ENCODE results near the gene TRAPPC4.
"Not testable (repeated sequence)": the region's sequence is repeated elsewhere in the genome, so short reads cannot be mapped to it uniquely, and the experiment has no call there.

TRAPPC4 gene, protein sequence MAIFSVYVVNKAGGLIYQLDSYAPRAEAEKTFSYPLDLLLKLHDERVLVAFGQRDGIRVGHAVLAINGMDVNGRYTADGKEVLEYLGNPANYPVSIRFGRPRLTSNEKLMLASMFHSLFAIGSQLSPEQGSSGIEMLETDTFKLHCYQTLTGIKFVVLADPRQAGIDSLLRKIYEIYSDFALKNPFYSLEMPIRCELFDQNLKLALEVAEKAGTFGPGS

GRCh38 chr11:119018074-119018938 is at the start of gene TRAPPC4, which contains the start of gene RPS25:
Gene TRAPPC4 (plus strand): TSS chr11:119018766. CDS start chr11:119018796, 30 bp downstream.
Gene RPS25 (minus strand): TSS chr11:119018343. CDS start chr11:119018284, 59 bp downstream.
- DNase-seq (ENCODE audit: low read depth): peak; percentile 96

DNA sequence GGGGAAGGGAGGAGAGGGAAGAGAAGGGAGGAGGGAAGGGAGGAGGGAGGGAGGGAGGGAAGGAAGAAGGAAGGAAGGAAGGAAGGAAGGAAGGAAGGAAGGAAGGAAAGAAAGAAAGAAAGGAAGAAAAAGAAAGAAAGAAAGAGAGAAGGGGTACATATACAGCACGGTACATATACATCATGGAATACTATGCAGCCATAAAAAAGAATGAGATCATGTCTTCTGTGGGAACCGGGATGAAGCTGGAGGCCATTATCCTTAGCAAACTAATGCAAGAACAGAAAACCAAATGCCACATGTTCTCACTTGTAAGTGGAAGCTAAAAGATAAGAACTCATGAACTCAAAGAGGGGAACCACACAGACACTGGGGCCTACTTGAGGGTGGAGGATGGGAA is 49.1 kb upstream of the TRAPPC4 start:
- not testable (repeated sequence) for DNase-seq (ENCODE audit: low read depth)

DNA sequence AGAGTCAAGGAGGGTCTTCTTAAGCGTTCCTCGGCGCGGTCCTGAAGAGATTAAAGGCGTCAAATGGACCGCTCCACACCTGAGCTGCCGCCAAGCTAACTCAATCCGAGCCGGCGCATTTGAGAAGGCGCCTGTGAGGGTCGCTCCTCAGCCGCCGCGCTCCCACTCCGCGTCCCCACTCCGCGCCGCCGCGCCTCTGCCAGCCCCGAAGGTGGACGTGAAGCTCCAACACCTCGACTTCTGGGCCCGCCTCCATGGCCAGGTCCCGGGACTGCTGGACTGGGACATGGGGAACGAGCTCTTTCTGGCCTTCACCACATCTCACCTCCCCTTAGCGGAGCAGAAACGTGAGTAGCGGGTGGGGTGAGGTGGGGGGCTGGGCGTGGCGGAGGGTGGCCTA is 46.9 kb upstream of the TRAPPC4 start, which contains the start of gene FOXR1:
Gene FOXR1, plus strand, starts transcription at position 116 of the 400 bp plus-strand sequence. Its CDS starts 171 bp downstream, at position 287.
- no peak for DNase-seq (ENCODE audit: low read depth)

DNA sequence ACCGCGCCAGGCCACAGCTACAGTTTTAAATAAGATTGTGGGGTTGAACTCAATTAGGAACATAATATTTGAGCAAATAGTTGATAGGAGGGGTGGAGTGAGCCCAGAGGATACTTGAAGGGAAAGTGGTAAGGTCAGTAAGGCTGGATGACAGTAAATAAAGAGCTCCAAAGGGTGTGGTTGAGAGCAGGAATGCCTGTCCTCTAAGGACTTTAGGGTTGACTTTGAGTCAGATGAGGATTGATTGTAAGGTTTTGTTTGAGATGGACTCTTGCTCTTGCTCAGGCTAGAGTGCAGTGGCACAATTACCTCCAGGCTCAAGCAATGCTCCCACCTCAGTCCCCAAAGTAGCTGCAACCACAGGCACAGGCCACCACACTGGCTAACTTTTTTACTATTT is 44.6 kb upstream of the TRAPPC4 start:
- no peak for DNase-seq (ENCODE audit: low read depth)

DNA sequence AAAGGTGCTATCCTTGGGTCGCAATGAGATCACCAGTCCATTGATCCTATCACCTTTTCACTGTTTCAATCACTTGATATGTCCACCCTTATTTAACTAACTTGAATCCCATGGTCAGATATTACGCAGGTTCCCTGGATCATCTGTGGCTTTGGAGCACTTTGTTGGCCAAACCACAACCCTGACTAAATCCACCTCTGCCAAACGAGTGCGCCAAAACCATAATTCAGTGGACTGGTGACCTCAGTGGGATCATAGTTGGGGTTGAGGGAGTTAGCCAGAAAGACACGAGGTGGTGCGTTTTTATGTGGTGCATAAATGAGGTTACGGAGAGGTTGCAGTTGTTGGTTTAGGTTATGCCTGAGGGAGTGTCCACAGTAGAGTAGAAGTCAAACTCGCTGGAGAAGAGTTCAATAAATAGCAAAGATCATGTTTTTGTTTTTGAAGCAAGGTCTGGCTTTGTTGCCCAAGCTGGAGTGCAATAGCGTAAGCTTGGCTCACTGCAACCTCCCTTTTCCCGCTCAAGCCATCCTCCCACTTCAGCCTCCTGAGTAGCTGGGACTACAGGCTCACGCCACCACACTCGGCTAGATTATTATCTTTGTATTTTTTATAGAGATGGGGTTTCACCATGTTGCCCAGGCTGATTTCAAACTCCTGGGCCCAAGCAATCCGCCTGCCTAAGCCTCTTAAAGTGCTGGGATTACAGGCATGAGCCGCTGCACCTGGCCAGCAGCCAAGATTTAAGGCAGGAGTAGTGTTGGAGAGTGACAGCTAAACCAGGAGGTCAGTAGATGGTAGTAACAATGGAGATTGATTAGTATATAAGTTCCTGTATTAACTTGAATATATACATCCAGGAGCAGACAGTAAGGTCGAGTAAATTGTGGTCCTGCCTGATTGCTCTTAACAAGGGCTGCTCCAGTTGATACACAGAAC is 42.5 kb upstream of the TRAPPC4 start:
- DNase-seq (ENCODE audit: low read depth): no peak

DNA sequence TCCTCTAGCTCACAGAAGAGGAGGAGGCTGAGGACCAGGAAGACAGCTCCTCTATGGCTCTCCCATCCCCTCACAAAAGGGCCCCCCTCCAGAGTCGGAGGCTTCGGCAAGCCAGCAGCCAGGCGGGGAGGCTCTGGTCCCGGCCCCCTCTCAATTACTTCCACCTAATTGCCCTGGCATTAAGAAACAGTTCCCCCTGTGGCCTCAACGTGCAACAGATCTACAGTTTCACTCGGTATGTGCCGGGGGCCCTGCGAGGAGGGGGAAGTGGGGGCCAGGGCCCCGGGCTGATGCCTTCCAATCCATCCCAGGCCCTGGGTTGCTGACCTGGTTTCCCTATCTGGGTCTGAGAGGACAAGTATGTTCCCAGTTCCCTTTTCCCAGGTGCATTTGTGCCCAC is 39.1 kb upstream of the TRAPPC4 start:
- no peak for DNase-seq (ENCODE audit: low read depth)

DNA sequence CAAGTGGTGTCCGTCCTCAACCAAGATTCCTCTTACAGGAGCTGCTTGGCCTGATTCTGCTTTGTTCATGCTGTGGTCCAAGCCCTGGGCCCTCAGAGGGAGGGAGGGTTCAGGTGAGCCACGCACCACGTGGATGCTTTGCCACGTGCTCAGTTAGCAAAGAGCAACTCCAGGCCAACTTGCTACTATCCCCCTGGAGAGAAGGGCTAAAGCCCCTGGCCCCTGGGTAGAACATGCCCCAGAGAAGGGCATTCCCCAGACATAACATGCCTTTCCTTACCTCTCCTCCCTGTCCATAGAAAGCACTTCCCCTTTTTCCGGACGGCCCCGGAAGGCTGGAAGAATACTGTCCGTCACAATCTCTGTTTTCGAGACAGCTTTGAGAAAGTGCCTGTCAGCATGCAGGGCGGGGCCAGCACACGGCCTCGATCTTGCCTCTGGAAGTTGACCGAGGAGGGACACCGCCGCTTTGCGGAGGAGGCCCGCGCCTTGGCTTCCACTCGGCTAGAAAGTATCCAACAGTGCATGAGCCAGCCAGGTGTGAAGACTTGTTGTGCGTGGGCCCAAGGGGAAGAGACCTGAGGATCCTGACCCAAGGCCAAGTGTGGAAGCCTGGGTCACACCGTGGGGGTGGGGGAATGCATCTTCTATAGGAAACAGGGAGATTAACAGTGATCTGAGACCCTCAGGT is 38.2 kb upstream of the TRAPPC4 start:
- no peak for DNase-seq (ENCODE audit: low read depth)

GRCh38 chr11:118984337-118984736 is 34.2 kb upstream of the TRAPPC4 start:
- DNase-seq (ENCODE audit: low read depth): not testable (repeated sequence)

GRCh38 chr11:118984825-118985224 is 33.7 kb upstream of the TRAPPC4 start:
- DNase-seq (ENCODE audit: low read depth): no peak

DNA sequence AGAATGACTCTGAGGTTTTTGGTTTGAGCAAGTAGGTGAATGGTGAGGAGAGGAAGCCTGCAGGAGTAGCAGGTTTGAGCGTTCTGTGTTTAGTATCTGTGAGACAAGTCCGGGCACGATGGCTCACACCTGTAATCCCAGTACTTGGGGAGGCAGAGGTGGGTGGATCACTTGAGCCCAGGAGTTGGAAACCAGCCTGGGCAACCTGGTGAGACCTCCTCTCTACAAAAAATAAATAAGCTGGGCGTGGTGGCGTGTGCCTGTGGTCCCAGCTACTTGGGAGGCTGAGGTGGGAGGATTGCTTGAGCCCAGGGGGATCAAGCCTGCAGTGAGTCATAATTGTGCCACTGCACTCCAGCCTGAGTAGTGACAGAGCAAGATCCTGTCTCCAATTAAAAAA is 30.3 kb upstream of the TRAPPC4 start:
- no peak for DNase-seq (ENCODE audit: low read depth)

DNA sequence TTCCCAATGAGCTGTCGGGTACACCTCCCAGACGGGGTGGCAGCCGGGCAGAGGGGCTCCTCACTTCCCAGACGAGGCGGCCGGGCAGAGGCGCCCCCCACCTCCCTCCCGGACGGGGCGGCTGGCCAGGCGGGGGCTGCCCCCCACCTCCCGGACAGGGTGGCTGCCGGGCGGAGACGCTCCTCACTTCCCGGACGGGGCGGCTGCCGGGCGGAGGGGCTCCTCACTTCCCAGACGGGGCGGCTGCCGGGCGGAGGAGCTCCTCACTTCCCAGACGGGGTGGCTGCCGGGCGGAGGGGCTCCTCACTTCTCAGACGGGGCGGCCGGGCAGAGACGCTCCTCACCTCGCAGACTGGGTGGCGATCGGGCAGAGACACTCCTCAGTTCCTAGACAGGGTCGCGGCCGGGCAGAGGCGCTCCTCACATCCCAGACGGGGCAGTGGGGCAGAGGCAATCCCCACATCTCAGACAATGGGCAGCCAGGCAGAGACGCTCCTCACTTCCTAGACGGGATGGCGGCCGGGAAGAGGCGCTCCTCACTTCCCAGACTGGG is 27.0 kb upstream of the TRAPPC4 start:
- not testable (repeated sequence) for DNase-seq (ENCODE audit: low read depth)

DNA sequence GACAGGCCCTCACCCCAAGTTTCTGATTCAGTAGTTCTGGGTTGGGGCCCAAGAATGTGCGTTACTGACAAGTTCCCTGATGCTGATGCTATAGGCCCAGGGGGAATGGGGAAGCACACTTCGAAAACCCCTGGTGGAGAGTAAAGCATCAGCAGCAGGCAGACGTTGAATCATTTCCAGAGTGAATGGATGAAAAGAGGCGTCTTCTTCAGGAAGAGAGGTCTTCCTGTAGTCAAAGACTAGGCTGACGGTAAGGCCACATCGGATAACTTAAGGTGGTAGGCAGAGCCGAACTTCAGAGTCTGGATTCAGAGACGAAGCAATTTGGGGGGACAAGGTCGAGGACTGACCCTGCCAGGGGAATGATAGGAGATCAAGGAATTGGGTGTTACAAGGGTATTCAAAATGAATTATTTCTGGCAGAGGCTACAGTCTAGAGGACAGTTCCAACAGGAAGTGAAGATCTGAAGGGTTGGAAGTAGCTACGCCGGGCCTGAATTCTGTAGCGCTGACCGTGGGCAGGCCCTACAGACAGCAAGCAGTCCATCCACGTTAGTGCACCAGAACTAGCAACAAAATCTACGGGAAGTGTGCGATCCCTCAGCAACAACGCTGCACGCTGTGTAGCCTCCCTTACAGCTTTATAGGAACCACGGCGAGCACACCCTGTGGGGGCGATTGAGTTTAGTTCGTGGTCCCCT is 21.5 kb upstream of the TRAPPC4 start:
- no peak for DNase-seq (ENCODE audit: low read depth)

GRCh38 chr11:118997627-118998387 is 20.8 kb upstream of the TRAPPC4 start, which contains the start of gene CENATAC:
Gene CENATAC (plus strand): TSS chr11:118998138. CDS start chr11:118998198, 60 bp downstream.
- peak; percentile 75 for DNase-seq (ENCODE audit: low read depth)

DNA sequence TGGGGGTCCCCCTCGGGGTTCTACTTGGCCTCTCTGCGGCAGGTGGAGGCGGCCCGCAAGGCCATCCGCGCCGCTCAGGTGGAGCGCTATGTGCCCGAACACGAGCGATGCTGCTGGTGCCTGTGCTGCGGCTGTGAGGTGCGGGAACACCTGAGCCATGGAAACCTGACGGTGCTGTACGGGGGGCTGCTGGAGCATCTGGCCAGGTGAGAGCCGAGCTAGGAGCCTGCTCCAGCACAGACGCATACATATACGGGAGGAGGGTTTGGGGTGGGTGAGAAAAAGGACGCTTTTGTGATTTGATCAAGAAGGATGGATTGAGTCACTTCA is 20.2 kb upstream of the TRAPPC4 start:
- DNase-seq (ENCODE audit: low read depth): no peak

DNA sequence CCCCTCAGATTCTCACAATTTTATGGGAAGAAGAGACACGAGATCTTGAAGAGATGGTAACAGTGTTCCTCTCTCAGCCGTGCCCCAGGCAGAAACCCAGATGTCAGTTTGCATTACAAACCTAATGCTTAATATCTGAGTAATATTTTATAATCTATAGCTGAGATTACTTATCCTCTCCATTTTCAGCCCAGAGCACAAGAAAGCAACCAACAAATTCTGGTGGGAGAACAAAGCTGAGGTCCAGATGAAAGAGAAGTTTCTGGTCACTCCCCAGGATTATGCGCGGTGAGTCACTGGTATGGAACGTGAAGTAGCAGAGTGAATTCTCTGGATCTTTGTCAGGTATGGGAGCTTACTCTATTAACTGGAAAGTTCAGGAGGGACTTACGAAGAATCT is 19.7 kb upstream of the TRAPPC4 start:
- peak; percentile 89 for DNase-seq (ENCODE audit: low read depth)

DNA sequence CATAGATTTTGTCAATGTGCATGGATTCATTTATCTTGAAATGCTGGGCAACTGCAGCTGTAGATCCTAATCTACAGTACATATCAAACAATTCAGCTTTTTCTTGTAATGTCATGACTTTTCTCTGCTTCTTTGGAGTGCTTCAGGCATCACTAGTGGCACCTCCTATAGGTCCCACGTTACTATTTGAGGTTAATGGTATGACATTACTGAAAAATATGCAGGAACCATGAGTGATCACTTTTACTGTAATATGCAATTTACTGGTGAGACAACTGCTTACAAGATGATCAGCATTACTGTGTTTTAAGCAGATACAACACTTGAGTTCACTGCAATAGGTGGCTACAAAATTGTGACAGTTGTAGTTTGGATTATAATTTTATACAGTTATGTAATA is 17.7 kb upstream of the TRAPPC4 start:
- peak; percentile 59 for DNase-seq (ENCODE audit: low read depth)

DNA sequence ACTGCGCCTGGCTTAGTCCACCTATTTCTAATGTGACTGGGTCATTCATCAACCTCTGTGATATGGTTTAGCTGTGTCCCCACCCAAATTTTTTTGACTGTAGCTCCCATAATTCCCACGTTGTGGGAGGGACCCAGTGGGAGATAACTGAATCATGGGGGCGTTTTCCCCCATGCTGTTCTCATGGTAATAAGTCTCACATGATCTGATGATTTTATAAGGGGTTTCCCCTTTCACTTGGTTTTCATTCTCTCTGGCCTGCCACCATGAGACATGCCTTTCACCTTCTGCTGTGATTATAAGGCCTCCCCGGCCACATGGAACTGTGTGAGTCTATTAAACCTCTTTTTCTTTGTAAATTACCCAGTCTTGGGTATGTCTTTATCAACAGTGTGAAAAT is 11.9 kb upstream of the TRAPPC4 start:
- DNase-seq (ENCODE audit: low read depth): no peak

DNA sequence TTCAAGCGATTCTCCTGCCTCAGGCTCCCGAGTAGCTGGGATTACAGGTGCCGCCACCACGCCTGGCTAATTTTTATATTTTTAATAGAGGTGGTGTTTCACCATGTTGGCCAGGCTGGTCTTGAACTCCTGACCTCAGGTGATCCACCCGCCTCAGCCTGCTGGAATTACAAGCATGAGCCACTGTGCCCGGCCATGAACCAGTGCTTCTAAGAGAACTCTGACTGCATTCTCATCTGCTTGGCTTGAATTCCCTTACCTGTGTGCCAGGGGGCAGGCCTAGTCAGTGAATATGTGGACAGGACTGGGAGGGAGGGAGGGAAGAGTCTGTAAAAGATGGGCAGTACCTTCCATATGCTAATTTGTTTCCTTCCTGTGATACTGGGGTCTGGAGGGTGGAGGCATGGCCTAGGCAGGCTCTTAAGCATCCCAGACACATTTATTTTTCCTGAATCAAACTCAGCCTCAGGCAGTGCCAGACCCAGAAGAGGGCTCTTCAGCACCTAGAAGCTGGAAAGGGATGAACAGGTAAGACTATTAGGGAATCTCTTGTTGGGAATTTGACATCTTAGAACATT is 7.0 kb upstream of the TRAPPC4 start:
- no peak for DNase-seq (ENCODE audit: low read depth)

DNA sequence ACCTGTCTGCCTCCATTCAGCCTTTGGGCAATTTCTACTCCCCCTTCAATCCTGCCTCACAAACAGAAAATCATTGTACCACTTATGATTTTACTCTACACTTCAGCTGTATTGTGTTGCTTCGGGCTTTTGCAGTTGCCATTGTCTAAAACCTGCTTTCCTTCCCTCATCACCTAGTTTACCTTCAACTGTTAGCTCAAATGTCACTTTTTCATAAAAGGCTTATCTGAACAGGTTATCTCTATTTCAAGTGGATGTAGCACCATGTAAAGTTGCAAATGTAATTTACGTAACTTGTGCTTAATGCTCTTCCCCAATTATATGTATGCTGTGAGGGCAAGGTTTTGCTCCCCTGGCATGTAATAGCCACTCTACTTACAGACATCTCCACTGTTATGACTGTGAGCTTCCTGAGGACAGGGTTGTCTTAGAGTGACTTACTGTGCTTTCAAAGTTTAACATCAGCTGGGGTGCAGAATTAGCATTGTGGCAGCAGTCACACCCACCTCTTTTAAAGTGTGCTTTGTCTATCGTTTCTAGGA is 5.9 kb upstream of the TRAPPC4 start:
- DNase-seq (ENCODE audit: low read depth): no peak
